SK-N-SH treated with all-trans-retinoic acid at 6 μM for 48 hours (cell line): ENCODE measurements around the gene TYROBP.
A peak's percentile ranks its signal among the peaks of the same experiment; 100 is the strongest.
"Not testable (repeated sequence)": the region's sequence is repeated elsewhere in the genome, so short reads cannot be mapped to it uniquely, and the experiment has no call there.

Experiments
- ATAC-seq: fragments of 200-7000 bp; cut with Tn5 transposase; 3 replicates; pipeline ENCODE4 v1.9.1; 2020; ENCODE audit warnings: mild to moderate bottlenecking, moderate library complexity
- ARNTL ChIP-seq: fragments of 450-650 bp; formaldehyde crosslinking; IDR thresholded peaks from 2 replicates; pipeline ENCODE4 v1.5.0; 2020; ENCODE audit warnings: low read depth, mild to moderate bottlenecking, moderate library complexity, borderline replicate concordance
- BACH2 ChIP-seq: fragments of 250-450 bp; sonication (Bioruptor Pico); IDR thresholded peaks from 2 replicates; pipeline ENCODE4 v1.9.0; 2021; ENCODE audit warnings: mild to moderate bottlenecking, borderline replicate concordance
- CSDC2 ChIP-seq: fragments of 250-450 bp; sonication (Bioruptor Pico); IDR thresholded peaks from 2 replicates; pipeline ENCODE4 v1.5.0; 2020; ENCODE audit warnings: mild to moderate bottlenecking, moderate library complexity
- ESRRG ChIP-seq: fragments of 250-450 bp; sonication (Bioruptor Pico); IDR thresholded peaks from 2 replicates; pipeline ENCODE4 v1.6.1; 2021; ENCODE audit warnings: mild to moderate bottlenecking
- ISL1 ChIP-seq: fragments of 250-450 bp; sonication (Bioruptor Pico); IDR thresholded peaks from 2 replicates; pipeline ENCODE4 v2.1.2; 2022; ENCODE audit warnings: mild to moderate bottlenecking, moderate library complexity
- OSR1 ChIP-seq: fragments of 250-450 bp; sonication (Bioruptor Pico); IDR thresholded peaks from 2 replicates; pipeline ENCODE4 v1.8.0; 2022; ENCODE audit warnings: moderate library complexity, mild to moderate bottlenecking, inconsistent platforms
- PPARA ChIP-seq: fragments of 250-450 bp; sonication (Bioruptor Pico); IDR thresholded peaks from 2 replicates; pipeline ENCODE4 v1.5.0; 2020; ENCODE audit warnings: mild to moderate bottlenecking, borderline replicate concordance
- RARB ChIP-seq: fragments of 250-450 bp; sonication (Bioruptor Pico); IDR thresholded peaks from 2 replicates; pipeline ENCODE4 v1.8.0; 2021; ENCODE audit warnings: mild to moderate bottlenecking, moderate library complexity
- SNAI2 ChIP-seq: fragments of 250-450 bp; sonication (Bioruptor Pico); IDR thresholded peaks from 2 replicates; pipeline ENCODE4 v1.5.0; 2020; ENCODE audit warnings: mild to moderate bottlenecking, moderate library complexity
- TCF4 ChIP-seq: fragments of 250-450 bp; sonication (Bioruptor Pico); IDR thresholded peaks from 2 replicates; pipeline ENCODE4 v1.8.0; 2021; ENCODE audit warnings: mild to moderate bottlenecking, moderate library complexity, borderline replicate concordance
- ZNF70 ChIP-seq: fragments of 450-650 bp; formaldehyde crosslinking; IDR thresholded peaks from 2 replicates; pipeline ENCODE4 v1.5.0; 2020; ENCODE audit warnings: mild to moderate bottlenecking, moderate library complexity
- TF ChIP-seq, protein P1 (sequence below): fragments of 250-450 bp; sonication (Bioruptor Pico); IDR thresholded peaks from 2 replicates; pipeline ENCODE4 v1.5.1; 2020; ENCODE audit warnings: low read depth, mild to moderate bottlenecking, moderate library complexity
- TF ChIP-seq, protein P2 (sequence below): fragments of 250-450 bp; sonication (Bioruptor Pico); IDR thresholded peaks from 2 replicates; pipeline ENCODE4 v1.5.0; 2020; ENCODE audit warnings: mild to moderate bottlenecking, moderate library complexity
- TF ChIP-seq, protein P3 (sequence below): fragments of 250-450 bp; sonication (Bioruptor Pico); IDR thresholded peaks from 2 replicates; pipeline ENCODE4 v1.8.0; 2021; ENCODE audit warnings: low read depth, mild to moderate bottlenecking, moderate library complexity, borderline replicate concordance
- TF ChIP-seq, protein P4 (sequence below): fragments of 250-450 bp; sonication (Bioruptor Pico); IDR thresholded peaks from 2 replicates; pipeline ENCODE4 v1.8.0; 2020; ENCODE audit warnings: mild to moderate bottlenecking, moderate library complexity, borderline replicate concordance

The TYROBP gene

DNA sequence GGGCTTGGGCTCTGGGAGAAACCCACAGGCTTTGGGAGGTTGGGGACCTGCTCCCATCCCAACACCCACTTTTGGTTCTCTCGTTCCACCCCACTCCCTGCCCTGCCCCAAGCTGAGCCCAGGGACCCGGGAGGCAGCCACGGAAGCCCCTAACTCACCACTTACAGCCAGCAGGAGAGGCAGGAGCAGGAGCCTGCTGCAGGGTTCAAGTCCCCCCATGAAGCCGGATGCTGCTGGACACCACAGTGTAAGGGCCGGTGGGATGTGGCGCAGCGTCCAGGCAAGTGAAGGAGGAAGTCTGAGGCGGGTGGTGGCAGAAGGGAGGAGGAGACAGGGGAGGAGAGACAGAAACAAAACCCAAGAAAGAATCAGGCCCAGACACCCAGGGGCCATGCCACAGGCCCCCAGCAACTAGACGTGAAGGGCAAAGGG is at the start of gene TYROBP:
TSS of gene TYROBP (minus strand) at position 286 of the 432 bp plus-strand sequence. CDS start at position 219, 67 bp downstream.
- ATAC-seq, result no peak
- no peak for TF ChIP-seq TCF4 (CRISPR knock-in tag)
- TF ChIP-seq, protein P1, sequence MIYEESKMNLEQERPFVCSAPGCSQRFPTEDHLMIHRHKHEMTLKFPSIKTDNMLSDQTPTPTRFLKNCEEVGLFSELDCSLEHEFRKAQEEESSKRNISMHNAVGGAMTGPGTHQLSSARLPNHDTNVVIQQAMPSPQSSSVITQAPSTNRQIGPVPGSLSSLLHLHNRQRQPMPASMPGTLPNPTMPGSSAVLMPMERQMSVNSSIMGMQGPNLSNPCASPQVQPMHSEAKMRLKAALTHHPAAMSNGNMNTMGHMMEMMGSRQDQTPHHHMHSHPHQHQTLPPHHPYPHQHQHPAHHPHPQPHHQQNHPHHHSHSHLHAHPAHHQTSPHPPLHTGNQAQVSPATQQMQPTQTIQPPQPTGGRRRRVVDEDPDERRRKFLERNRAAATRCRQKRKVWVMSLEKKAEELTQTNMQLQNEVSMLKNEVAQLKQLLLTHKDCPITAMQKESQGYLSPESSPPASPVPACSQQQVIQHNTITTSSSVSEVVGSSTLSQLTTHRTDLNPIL, result no peak
- no peak for TF ChIP-seq SNAI2 (CRISPR knock-in tag)

DNA sequence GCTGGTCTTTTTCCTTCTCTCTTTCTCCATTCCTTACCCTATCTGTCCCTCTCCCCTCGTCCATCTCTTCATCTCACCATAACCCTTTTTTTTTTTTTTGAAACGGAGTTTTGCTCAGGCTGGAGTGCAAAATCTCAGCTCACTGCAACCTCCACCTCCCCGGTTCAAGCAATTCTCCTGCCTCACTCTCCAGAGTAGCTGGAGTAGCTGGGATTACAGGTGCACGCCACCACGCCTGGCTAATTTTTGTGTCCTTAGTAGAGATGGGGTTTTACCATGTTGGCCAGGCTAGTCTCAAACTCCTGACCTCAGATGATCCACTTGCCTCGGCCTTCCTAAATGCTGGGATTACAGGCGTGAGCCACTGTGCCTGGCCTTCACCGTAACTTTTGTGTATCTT is 49.3 kb upstream of the TYROBP start:
- not testable (repeated sequence) for ATAC-seq

DNA sequence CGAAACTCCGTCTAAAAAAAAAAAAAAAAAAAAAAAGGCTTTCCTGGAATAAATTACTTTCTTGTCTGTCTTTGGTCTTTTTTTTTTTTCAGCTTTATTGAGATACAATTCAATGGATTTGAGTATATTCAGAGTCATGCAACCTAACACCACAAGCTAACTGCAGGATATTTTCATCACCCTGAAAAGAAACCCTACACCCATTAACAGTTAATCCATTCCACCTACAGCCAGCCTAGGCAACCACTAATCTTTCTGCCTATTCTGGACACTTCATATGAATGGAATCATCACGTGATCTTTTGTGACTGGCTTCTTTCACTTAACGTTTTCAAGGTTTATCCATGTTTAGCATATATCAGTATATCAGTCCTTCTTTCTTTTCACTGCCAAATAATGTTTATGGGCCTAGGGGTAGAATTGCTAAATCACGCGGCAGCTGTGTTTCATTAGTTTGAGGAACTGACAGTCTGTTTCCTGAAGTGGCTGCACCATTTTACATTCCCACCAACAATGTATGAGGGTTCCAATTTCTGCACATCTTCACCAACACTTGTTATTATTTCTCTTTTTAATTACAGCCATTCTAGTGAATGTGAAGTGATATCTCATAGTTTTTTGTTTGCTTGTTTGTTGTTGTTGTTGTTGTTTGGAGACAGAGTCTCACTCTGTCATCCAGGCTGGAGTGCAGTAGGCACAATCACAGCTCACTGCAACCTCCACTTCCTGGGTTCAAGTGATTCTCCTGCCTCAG is 48.0 kb upstream of the TYROBP start:
- no peak for ATAC-seq
- TF ChIP-seq, protein P2, sequence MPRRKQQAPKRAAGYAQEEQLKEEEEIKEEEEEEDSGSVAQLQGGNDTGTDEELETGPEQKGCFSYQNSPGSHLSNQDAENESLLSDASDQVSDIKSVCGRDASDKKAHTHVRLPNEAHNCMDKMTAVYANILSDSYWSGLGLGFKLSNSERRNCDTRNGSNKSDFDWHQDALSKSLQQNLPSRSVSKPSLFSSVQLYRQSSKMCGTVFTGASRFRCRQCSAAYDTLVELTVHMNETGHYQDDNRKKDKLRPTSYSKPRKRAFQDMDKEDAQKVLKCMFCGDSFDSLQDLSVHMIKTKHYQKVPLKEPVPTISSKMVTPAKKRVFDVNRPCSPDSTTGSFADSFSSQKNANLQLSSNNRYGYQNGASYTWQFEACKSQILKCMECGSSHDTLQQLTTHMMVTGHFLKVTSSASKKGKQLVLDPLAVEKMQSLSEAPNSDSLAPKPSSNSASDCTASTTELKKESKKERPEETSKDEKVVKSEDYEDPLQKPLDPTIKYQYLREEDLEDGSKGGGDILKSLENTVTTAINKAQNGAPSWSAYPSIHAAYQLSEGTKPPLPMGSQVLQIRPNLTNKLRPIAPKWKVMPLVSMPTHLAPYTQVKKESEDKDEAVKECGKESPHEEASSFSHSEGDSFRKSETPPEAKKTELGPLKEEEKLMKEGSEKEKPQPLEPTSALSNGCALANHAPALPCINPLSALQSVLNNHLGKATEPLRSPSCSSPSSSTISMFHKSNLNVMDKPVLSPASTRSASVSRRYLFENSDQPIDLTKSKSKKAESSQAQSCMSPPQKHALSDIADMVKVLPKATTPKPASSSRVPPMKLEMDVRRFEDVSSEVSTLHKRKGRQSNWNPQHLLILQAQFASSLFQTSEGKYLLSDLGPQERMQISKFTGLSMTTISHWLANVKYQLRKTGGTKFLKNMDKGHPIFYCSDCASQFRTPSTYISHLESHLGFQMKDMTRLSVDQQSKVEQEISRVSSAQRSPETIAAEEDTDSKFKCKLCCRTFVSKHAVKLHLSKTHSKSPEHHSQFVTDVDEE, result no peak
- TF ChIP-seq, protein P3, sequence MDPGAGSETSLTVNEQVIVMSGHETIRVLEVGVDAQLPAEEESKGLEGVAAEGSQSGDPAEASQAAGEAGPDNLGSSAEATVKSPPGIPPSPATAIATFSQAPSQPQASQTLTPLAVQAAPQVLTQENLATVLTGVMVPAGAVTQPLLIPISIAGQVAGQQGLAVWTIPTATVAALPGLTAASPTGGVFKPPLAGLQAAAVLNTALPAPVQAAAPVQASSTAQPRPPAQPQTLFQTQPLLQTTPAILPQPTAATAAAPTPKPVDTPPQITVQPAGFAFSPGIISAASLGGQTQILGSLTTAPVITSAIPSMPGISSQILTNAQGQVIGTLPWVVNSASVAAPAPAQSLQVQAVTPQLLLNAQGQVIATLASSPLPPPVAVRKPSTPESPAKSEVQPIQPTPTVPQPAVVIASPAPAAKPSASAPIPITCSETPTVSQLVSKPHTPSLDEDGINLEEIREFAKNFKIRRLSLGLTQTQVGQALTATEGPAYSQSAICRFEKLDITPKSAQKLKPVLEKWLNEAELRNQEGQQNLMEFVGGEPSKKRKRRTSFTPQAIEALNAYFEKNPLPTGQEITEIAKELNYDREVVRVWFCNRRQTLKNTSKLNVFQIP, result no peak
- TF ChIP-seq, protein P4, sequence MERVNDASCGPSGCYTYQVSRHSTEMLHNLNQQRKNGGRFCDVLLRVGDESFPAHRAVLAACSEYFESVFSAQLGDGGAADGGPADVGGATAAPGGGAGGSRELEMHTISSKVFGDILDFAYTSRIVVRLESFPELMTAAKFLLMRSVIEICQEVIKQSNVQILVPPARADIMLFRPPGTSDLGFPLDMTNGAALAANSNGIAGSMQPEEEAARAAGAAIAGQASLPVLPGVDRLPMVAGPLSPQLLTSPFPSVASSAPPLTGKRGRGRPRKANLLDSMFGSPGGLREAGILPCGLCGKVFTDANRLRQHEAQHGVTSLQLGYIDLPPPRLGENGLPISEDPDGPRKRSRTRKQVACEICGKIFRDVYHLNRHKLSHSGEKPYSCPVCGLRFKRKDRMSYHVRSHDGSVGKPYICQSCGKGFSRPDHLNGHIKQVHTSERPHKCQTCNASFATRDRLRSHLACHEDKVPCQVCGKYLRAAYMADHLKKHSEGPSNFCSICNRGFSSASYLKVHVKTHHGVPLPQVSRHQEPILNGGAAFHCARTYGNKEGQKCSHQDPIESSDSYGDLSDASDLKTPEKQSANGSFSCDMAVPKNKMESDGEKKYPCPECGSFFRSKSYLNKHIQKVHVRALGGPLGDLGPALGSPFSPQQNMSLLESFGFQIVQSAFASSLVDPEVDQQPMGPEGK, result no peak
- TF ChIP-seq ESRRG (CRISPR knock-in tag), result no peak
- TF ChIP-seq, protein P1, result no peak

DNA sequence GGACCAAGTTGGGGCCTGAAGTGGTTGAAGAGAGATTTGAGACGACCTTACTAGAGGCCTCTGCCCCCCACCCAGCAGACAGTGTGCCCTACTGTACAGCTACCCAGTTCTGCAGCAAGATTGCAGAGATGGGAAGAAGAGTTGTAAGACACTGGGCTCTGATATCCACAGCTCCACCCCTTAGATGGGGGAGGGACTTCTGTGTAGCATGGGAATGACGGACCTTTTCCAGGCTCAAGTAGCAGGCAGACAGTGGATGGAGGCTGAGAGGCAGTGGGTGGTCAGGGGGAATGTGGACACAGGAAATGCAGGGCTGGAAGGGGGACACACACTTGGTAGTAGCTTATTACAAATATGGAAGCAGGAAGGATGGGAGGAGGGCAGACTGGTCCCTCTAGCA is 41.0 kb upstream of the TYROBP start:
- peak; percentile 11; the same call in 1 of the 3 replicates for ATAC-seq
- TF ChIP-seq ISL1 (CRISPR knock-in tag) (no peak), ESRRG (CRISPR knock-in tag) (no peak), ARNTL (CRISPR knock-in tag) (no peak)
- TF ChIP-seq, protein P1, result no peak

DNA sequence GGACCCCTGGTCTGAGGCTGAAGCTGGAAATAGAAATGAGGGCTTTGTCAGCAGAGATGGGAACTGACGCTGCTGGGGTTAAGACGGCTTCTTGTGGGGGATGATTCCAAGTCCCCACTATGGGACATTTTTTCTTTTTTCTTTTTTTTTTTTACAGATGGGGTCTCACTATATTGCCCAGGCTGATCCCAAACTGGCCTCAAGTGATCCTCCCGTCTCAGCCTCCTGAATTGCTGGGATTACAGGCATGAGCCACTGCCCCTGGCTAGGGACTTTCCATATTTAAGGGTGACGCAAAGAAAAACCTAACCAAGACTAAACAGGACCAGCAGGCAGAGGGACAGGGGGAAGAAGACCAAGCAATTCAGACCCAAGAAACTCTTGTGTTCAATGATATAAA is 38.1 kb upstream of the TYROBP start:
- no peak for ATAC-seq
- TF ChIP-seq PPARA (CRISPR knock-in tag) (no peak), RARB (CRISPR knock-in tag) (no peak), BACH2 (no peak), OSR1 (CRISPR knock-in tag) (no peak), CSDC2 (CRISPR knock-in tag) (no peak), ZNF70 (no peak)
- TF ChIP-seq, protein P3, result no peak
- TF ChIP-seq, protein P4, result no peak
